PC-3 (cell line): ENCODE results near the gene CDC5L. TPM values are rescaled to one million over a fixed set of nuclear protein-coding genes. Genes with fewer than 3 reads are reported as not detected.
"Not testable (repeated sequence)": the region's sequence is repeated elsewhere in the genome, so short reads cannot be mapped to it uniquely, and the experiment has no call there.

Experiments used
- ATAC-seq: fragments of 200-7000 bp; cut with Tn5 transposase; 2 replicates; pipeline ENCODE4 v1.9.1; 2020; ENCODE audit warnings: mild to moderate bottlenecking, moderate library complexity
- BruUV-seq: library from RNA; stranded (reverse); fragments of 400-500 nt; replicated peaks from 2 replicates; lab custom pipeline; 2021; lab: Mats Ljungman, UMichigan
- CTCF ChIA-PET: fragments of 300-600 bp; sonication (Branson Sonifier 250); formaldehyde crosslinking; loops from one replicate; lab custom pipeline; 2022; ENCODE audit warnings: antibody characterized with exemption; lab: Charles Lee
- POLR2A ChIA-PET: fragments of 300-600 bp; sonication (Branson Sonifier 250); formaldehyde crosslinking; loops from one replicate; lab custom pipeline; 2022; ENCODE audit warnings: antibody characterized with exemption; ENCODE audit not compliant: unreplicated experiment; lab: Charles Lee
- DNase-seq: peaks from one replicate; pipeline ENCODE4 v3.0.0-alpha.2; 2015
- H2AFZ ChIP-seq: fragments of 300-600 bp; sonication (generic); 2 replicates; pipeline ENCODE4 v1.6.0; 2016; ENCODE audit warnings: antibody characterized with exemption, low read length
- H3F3A ChIP-seq: fragments of 300-600 bp; sonication (generic); one replicate; pipeline ENCODE4 v1.6.0; 2017; ENCODE audit warnings: antibody characterized with exemption, low read length, control low read depth, mild to moderate bottlenecking; ENCODE audit not compliant: unreplicated experiment
- H3K27ac ChIP-seq: fragments of 300-600 bp; sonication (generic); 2 replicates; pipeline ENCODE4 v1.5.1; 2016; ENCODE audit warnings: mild to moderate bottlenecking, low read length
- H3K27me3 ChIP-seq: fragments of 300-600 bp; sonication (generic); 2 replicates; pipeline ENCODE4 v1.6.1; 2016; ENCODE audit warnings: low read length, mixed read lengths
- H3K36me3 ChIP-seq: fragments of 300-600 bp; sonication (generic); 2 replicates; pipeline ENCODE4 v1.6.1; 2016; ENCODE audit warnings: low read depth, mixed run types, low read length, mixed read lengths
- H3K4me1 ChIP-seq: fragments of 300-600 bp; sonication (generic); 2 replicates; pipeline ENCODE4 v1.5.1; 2016; ENCODE audit warnings: low read length; ENCODE audit not compliant: insufficient read depth
- H3K4me2 ChIP-seq: fragments of 300-600 bp; sonication (generic); 2 replicates; pipeline ENCODE4 v1.6.0; 2016; ENCODE audit warnings: low read length
- H3K4me3 ChIP-seq: fragments of 300-600 bp; sonication (generic); 2 replicates; pipeline ENCODE4 v1.5.1; 2016; ENCODE audit warnings: mild to moderate bottlenecking, low read length, mixed read lengths
- H3K79me2 ChIP-seq: fragments of 300-600 bp; sonication (generic); 2 replicates; pipeline ENCODE4 v1.6.1; 2017; ENCODE audit warnings: low read length, mixed read lengths
- H3K9ac ChIP-seq: fragments of 300-600 bp; sonication (generic); 2 replicates; pipeline ENCODE4 v1.6.0; 2016; ENCODE audit warnings: mild to moderate bottlenecking, low read length
- H3K9me2 ChIP-seq: fragments of 300-600 bp; sonication (generic); replicated peaks from 2 replicates; pipeline ENCODE4 v1.6.1; 2016; ENCODE audit warnings: mixed run types, low read length, mixed read lengths
- H3K9me3 ChIP-seq: fragments of 300-600 bp; sonication (generic); 2 replicates; pipeline ENCODE4 v1.6.1; 2016; ENCODE audit warnings: low read length, mixed read lengths
- H4K20me1 ChIP-seq: fragments of 300-600 bp; sonication (generic); 2 replicates; pipeline ENCODE4 v1.6.1; 2016; ENCODE audit warnings: low read length, mixed read lengths
- EZH2 ChIP-seq: fragments of 300-600 bp; sonication (generic); IDR thresholded peaks from one replicate; pipeline ENCODE4 v1.6.1; 2017; ENCODE audit warnings: antibody characterized with exemption, mild to moderate bottlenecking, low read length; ENCODE audit not compliant: unreplicated experiment
- EZH2phosphoT487 ChIP-seq: fragments of 300-600 bp; sonication (generic); IDR thresholded peaks from 2 replicates; pipeline ENCODE4 v1.6.1; 2018; ENCODE audit warnings: mild to moderate bottlenecking, antibody characterized with exemption, low read length, borderline replicate concordance
- intact Hi-C: fragments of 100-400 bp; cut with micrococcal nuclease; formaldehyde crosslinking; loops from 2 replicates; pipeline ENCODE4 v1.9.0; 2023
- total RNA-seq: library from RNA; depleted of rRNA; stranded (reverse); fragments of >200 nt; gene quantifications from 2 replicates; pipeline ENCODE4 v1.2.3, GENCODE V29; 2014
- TF ChIP-seq, protein P1 (sequence below): fragments of 300-600 bp; sonication (generic); conservative IDR thresholded peaks from 2 replicates; pipeline ENCODE4 v1.5.1; 2017; ENCODE audit warnings: antibody characterized with exemption, low read depth, mild to moderate bottlenecking, low read length

CDC5L gene
- total RNA-seq, 1 experiment from 2014 or later = 23.0 TPM

DNA sequence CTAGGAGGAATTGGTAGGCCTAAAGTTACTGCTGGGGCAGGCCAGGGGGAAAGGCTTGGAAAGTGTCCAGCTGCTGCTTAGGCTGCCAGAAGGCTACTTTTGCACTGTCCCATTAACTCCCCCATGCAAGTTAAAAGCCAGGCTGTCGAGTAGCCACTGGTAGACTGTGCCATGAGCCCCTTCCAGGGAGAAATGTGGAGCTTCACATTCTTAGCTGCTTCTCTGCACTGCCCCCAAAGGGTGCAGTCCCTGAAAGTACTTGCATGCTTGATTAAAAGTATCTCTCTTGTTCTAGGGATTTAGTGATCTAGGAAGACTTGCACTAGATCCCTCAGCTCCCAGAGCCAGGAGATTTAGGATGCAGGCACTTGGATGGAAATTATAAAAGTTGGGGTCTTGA, 57.3 kb downstream of the CDC5L start:
- ATAC-seq = no peak
- POLR2A ChIA-PET = no interaction called here
- H2AFZ ChIP-seq = no peak overlapping the region
- H3K4me3 ChIP-seq = no peak overlapping the region
- no peak for DNase-seq
- H3K9ac ChIP-seq = no peak overlapping the region
- H3K9me2 ChIP-seq = no peaks in the 10 kb centered on the region
- peaks cover 43% of the 10 kb centered on the region for H3K36me3 ChIP-seq
- CTCF ChIA-PET = interaction anchor here (1.3 kb wide), 1 partner anchor 31 kb away, joined by 3 read pairs; no protein-coding TSS in a partner anchor
- peaks cover 35% of the 10 kb centered on the region for H3K4me1 ChIP-seq
- BruUV-seq = no TSS peak
- no peaks in the 10 kb centered on the region for H4K20me1 ChIP-seq
- no peaks in the 10 kb centered on the region for H3K27me3 ChIP-seq
- no peaks in the 10 kb centered on the region for H3K9me3 ChIP-seq
- TF ChIP-seq EZH2phosphoT487 (no peak), EZH2 (no peak)
- TF ChIP-seq, protein P1, sequence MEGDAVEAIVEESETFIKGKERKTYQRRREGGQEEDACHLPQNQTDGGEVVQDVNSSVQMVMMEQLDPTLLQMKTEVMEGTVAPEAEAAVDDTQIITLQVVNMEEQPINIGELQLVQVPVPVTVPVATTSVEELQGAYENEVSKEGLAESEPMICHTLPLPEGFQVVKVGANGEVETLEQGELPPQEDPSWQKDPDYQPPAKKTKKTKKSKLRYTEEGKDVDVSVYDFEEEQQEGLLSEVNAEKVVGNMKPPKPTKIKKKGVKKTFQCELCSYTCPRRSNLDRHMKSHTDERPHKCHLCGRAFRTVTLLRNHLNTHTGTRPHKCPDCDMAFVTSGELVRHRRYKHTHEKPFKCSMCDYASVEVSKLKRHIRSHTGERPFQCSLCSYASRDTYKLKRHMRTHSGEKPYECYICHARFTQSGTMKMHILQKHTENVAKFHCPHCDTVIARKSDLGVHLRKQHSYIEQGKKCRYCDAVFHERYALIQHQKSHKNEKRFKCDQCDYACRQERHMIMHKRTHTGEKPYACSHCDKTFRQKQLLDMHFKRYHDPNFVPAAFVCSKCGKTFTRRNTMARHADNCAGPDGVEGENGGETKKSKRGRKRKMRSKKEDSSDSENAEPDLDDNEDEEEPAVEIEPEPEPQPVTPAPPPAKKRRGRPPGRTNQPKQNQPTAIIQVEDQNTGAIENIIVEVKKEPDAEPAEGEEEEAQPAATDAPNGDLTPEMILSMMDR = no peak
- no peak overlapping the region for H3K4me2 ChIP-seq
- peaks cover 23% of the 10 kb centered on the region for H3K79me2 ChIP-seq
- H3F3A ChIP-seq = peaks cover 7% of the 10 kb centered on the region
- intact Hi-C loops = no loop called here
- no peak overlapping the region for H3K27ac ChIP-seq

GRCh38 chr6:44446626-44447300, 59.3 kb downstream of the CDC5L start:
- TF ChIP-seq, protein P1 = no peak
- no peak for TF ChIP-seq EZH2phosphoT487
- no peak for TF ChIP-seq EZH2
- Histone ChIP-seq H3K27ac (peak overlapping the region; percentile 74), H3K36me3 (peaks cover 33% of the 10 kb centered on the region), H3K9ac (peak overlapping the region; percentile 4), H3K9me2 (no peaks in the 10 kb centered on the region), H3K4me3 (peak overlapping the region; percentile 17; the same call in 1 of the 2 replicates), H2AFZ (no peak overlapping the region), H3K9me3 (no peaks in the 10 kb centered on the region), H3K4me1 (peaks cover 37% of the 10 kb centered on the region), H3K27me3 (no peaks in the 10 kb centered on the region), H3K79me2 (peaks cover 16% of the 10 kb centered on the region), H3F3A (peaks cover 7% of the 10 kb centered on the region), H3K4me2 (peak overlapping the region; percentile 69), H4K20me1 (no peaks in the 10 kb centered on the region)
- ChIA-PET CTCF (no interaction called here), POLR2A (no interaction called here)
- intact Hi-C loops = no loop called here
- peak; percentile 96 for ATAC-seq
- BruUV-seq = no TSS peak
- peak; percentile 80 for DNase-seq

- H3K9me2 ChIP-seq, BruUV-seq, H3K9ac ChIP-seq, H3K9me3 ChIP-seq, H3K27ac ChIP-seq, ATAC-seq, H3K4me3 ChIP-seq, H3K4me2 ChIP-seq, H3F3A ChIP-seq, H2AFZ ChIP-seq, CTCF ChIA-PET, H4K20me1 ChIP-seq, intact Hi-C loops, H3K27me3 ChIP-seq, POLR2A ChIA-PET, H3K79me2 ChIP-seq: not testable (repeated sequence)
- H3K4me1 ChIP-seq = peaks cover 61% of the 10 kb centered on the region
- H3K36me3 ChIP-seq = peaks cover 11% of the 10 kb centered on the region
- peak; percentile 48 for DNase-seq
These were observed 61.7 kb downstream of the CDC5L start for GRCh38 chr6:44449181-44449580.
